Skin epidermis (tissue), 12 donors: ENCODE data around the gene LRRN2.
"Not testable (repeated sequence)": the region's sequence is repeated elsewhere in the genome, so short reads cannot be mapped to it uniquely, and the experiment has no call there.

Experiments
- H3K27ac ChIP-seq, 21 experiments: fragments of 200-600 bp; sonication (generic) in 11 of 21; one replicate each; pipeline ENCODE4 v1.5.0; 2020; ENCODE audit warnings: mild to moderate bottlenecking in 3 of 21, inconsistent platforms in 2 of 21, moderate library complexity in 2 of 21
- H3K4me3 ChIP-seq, 7 experiments: fragments of 200-600 bp; sonication (generic) in 2 of 7; one replicate each; pipeline ENCODE4 v1.5.0; 2020; ENCODE audit warnings: inconsistent platforms in 2 of 7, mild to moderate bottlenecking in 2 of 7, moderate library complexity in 1 of 7

LRRN2 gene

GRCh38 chr1:204685236-204686006, at the start of gene LRRN2:
Gene LRRN2, minus strand, starts transcription at chr1:204685738. Its CDS starts 65,746 bp downstream, at chr1:204619992.
- Histone ChIP-seq H3K4me3 (peak within 1 kb of the TSS in 6 of 7 experiments; percentile 6 to 36 (median 17)), H3K27ac (no peak within 1 kb of the TSS)

- Histone ChIP-seq H3K4me3 (no peak overlapping the region), H3K27ac (no peak overlapping the region)
Measured at GRCh38 chr1:204735042-204735441, 49.5 kb upstream of the LRRN2 start.

- Histone ChIP-seq H3K27ac (no peak overlapping the region), H3K4me3 (no peak overlapping the region)
Measured at GRCh38 chr1:204733869-204734596, 48.5 kb upstream of the LRRN2 start.

- no peak overlapping the region for H3K27ac ChIP-seq
- H3K4me3 ChIP-seq, result no peak overlapping the region
Measured at GRCh38 chr1:204733289-204733688, 47.8 kb upstream of the LRRN2 start.

- no peak overlapping the region for H3K27ac ChIP-seq
- H3K4me3 ChIP-seq, result no peak overlapping the region
Measured at GRCh38 chr1:204731985-204732575, 46.5 kb upstream of the LRRN2 start.

DNA sequence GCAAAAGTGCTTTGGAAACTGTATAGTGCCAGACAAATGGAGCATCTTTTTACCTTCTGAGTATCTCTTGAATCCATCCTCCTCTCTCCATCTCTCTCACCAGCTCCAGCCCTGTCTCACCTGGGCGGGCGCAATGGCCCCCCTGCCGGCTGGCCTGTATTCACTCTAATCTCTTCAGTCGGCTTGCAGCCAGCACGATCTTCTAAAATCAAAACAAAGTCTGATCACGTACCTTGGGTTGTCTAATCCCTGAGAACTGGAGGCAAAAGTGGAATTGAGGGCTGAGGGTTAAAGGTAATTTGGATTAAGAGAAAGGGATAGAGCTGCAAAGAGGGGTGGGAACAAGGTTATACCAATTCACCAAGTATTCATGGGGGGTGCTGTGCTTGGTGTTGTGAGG, 46.0 kb upstream of the LRRN2 start:
- no peak overlapping the region for H3K4me3 ChIP-seq
- H3K27ac ChIP-seq, result no peak overlapping the region

GRCh38 chr1:204730826-204731459, 45.4 kb upstream of the LRRN2 start:
- no peak overlapping the region for H3K27ac ChIP-seq
- H3K4me3 ChIP-seq, result no peak overlapping the region

GRCh38 chr1:204729516-204729915, 44.0 kb upstream of the LRRN2 start:
- Histone ChIP-seq H3K4me3 (no peak overlapping the region), H3K27ac (no peak overlapping the region)

- H3K27ac ChIP-seq, result no peak overlapping the region
- no peak overlapping the region for H3K4me3 ChIP-seq
Measured at GRCh38 chr1:204728456-204728855, 42.9 kb upstream of the LRRN2 start.

GRCh38 chr1:204728045-204728444, 42.5 kb upstream of the LRRN2 start:
- no peak overlapping the region for H3K4me3 ChIP-seq

GRCh38 chr1:204727438-204727837, 41.9 kb upstream of the LRRN2 start:
- not testable (repeated sequence) for H3K27ac ChIP-seq, H3K4me3 ChIP-seq

More at GRCh38 chr1:204728045-204728444, 42.5 kb upstream of the LRRN2 start:
- no peak overlapping the region for H3K27ac ChIP-seq

DNA sequence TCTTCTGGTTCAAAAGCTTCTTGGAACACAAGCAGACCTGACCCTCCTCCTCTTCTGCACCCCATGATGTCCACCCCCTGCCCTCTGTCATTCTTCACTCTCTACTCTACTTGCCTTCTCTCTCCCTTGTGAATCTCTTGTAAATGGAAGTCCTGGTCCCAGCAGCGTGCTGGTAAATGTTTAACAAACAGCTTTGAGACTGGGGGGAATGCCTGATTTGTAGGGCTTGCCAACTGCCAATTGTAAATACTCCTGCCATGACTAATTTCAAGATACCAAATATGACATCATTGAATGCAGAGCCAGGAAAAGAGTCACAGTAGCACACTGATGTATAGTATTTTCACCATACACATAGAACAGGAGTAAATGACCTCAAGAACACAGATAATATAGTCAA, 40.9 kb upstream of the LRRN2 start:
- Histone ChIP-seq H3K4me3 (no peak overlapping the region), H3K27ac (no peak overlapping the region)

GRCh38 chr1:204725821-204726448, 40.4 kb upstream of the LRRN2 start:
- H3K27ac ChIP-seq, result no peak overlapping the region
- H3K4me3 ChIP-seq, result no peak overlapping the region

- Histone ChIP-seq H3K27ac (no peak overlapping the region), H3K4me3 (no peak overlapping the region)
Measured at GRCh38 chr1:204723131-204723787, 37.7 kb upstream of the LRRN2 start.

DNA sequence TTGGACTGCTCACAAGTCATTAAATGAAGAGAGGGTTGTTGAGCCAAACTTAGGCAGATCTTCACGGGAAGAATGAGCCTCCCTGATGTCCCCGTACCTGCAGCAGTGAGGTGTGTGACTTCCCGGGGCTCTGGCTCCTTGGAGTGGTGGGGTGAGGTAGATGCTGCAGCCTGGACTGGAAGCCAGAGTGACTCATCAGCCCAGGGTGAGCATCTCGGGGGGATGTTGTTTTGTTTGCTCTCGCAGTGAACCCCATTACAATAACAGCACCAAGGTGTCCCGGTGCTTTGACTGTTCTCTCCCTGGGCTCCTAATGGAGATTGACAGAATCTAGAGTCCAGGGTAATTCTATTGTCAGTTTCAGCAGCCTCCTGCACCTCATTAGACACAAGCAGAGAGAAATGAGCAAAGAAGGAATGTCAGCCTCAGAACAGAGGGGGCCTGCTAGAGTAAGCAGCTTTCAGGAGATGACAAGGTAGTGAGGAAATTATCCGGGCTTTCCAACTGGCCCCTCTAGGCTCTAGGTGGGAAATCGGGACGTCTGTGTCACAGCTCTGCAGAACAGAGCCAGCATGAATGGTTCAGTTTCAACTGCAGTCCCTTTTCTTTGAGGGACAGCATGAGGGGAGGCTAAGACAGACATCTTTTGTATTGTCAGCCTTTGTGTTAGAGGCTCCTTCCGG, 36.0 kb upstream of the LRRN2 start:
- H3K4me3 ChIP-seq, result no peak overlapping the region

GRCh38 chr1:204716660-204717059, 31.1 kb upstream of the LRRN2 start:
- H3K4me3 ChIP-seq, result no peak overlapping the region
- H3K27ac ChIP-seq, result no peak overlapping the region

More for the DNA sequence above, 36.0 kb upstream of the LRRN2 start:
- no peak overlapping the region for H3K27ac ChIP-seq

DNA sequence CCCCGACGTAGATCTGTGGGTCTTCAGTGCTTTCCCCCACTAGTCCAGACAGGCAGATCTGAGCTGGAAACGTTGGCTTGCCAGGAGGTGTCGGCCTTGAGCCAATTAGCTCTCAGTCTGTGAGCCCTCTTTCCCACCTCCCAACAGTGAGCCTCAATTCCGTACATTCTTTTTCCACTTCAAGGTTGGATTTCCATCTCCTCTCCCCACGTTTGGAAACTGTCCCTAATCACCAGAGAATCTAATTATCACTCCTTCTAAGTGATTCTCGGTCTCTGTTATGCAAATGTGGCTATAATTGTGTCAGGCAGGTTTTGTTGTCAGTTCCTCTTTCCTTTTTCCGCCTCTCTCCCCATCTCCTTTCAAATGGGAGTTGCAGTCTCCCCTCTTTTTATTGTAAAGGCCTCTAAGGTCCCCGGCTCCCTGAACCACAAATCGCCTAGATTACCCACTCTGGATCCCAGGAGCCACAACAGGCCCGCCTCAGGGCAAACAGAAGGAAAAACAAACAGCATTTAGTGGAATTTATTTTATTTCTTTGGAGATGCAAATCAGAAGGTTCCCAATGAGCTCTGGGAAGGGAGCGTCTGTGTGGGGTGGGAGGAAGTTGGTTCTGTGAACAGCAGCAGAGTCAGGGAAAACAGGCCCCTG, 29.4 kb upstream of the LRRN2 start:
- Histone ChIP-seq H3K4me3 (no peak overlapping the region), H3K27ac (peak overlapping the region in 1 of 21 experiments; percentile 40)

GRCh38 chr1:204714194-204714860, 28.8 kb upstream of the LRRN2 start:
- no peak overlapping the region for H3K4me3 ChIP-seq
- no peak overlapping the region for H3K27ac ChIP-seq
